ENCODE results near the gene MOB3A. TPM values are rescaled to one million over a fixed set of nuclear protein-coding genes. Genes with fewer than 3 reads are reported as not detected.

MOB3A gene
- total and polyA plus RNA-seq, 9 of the 15 experiments (the other 6 are each of a cell fraction or from before 2014, with no cell fraction given): 1.1 to 24.1 (median 6.0) TPM

GRCh38 chr19:2050349-2050990 is 45.7 kb downstream of the MOB3A start (continued):
- TF ChIP-seq ZBTB43 (CRISPR knock-in tag; IDR thresholded peaks at IDR 0.05) (no peak), ZNF57 (CRISPR knock-in tag; IDR thresholded peaks at IDR 0.05) (no peak), RBM14 (IDR thresholded peaks at IDR 0.05; ENCODE audit: borderline replicate concordance, insufficient read depth, low read depth, low read length) (0 out of 2 replicates have a peak, but pooled peaks have one; percentile 79), ZNF224 (CRISPR knock-in tag; IDR thresholded peaks at IDR 0.05) (no peak), ZNF785 (CRISPR knock-in tag; IDR thresholded peaks at IDR 0.05) (no peak), ZNF444 (CRISPR knock-in tag; IDR thresholded peaks at IDR 0.05) (no peak), MYNN (IDR thresholded peaks at IDR 0.05) (no peak), MYNN (CRISPR knock-in tag; IDR thresholded peaks at IDR 0.05) (no peak), SMARCA5 (IDR thresholded peaks at IDR 0.05) (no peak), TSC22D4 (tag; IDR thresholded peaks at IDR 0.05) (no peak), DACH1 (IDR thresholded peaks at IDR 0.05; ENCODE audit: partially characterized antibody) (no peak), ZNF507 (tag; conservative IDR thresholded peaks at IDR 0.05) (no peak), NKRF (IDR thresholded peaks at IDR 0.05; ENCODE audit: borderline replicate concordance) (no peak), ZBTB26 (CRISPR knock-in tag; IDR thresholded peaks at IDR 0.05) (no peak), ZNF347 (CRISPR knock-in tag; IDR thresholded peaks at IDR 0.05; ENCODE audit: low read depth) (no peak), RERE (CRISPR knock-in tag; IDR thresholded peaks at IDR 0.05; ENCODE audit: borderline replicate concordance) (peak; percentile 48; the same call in 1 of the 2 replicates), BRCA1 (IDR thresholded peaks at IDR 0.05) (no peak), BRCA1 (CRISPR knock-in tag; IDR thresholded peaks at IDR 0.05) (no peak), CBFA2T2 (conservative IDR thresholded peaks at IDR 0.05) (no peak), FOSL1 (tag; conservative IDR thresholded peaks at IDR 0.05) (no peak), NR2F6 (CRISPR knock-in tag; IDR thresholded peaks at IDR 0.05) (no peak)

Data from K562 (cell line).